Spleen (tissue), 13 donors: ENCODE results near the gene LIG4. TPM values are rescaled to one million over a fixed set of nuclear protein-coding genes. Genes with fewer than 3 reads are reported as not detected.

Experiments used
- DNase-seq: peaks from one replicate; pipeline ENCODE4 v3.0.0-alpha.2; 2020
- H3K27ac ChIP-seq, 8 donors: fragments of 200-600 bp; sonication (generic) in 7 of 8; 1 replicate in 4 of 8; 2 replicates in 4 of 8; pipeline versions ENCODE4 v1.5.0 to v1.8.0; 2016 to 2021; ENCODE audit warnings: inconsistent platforms in 4 of 8, mild to moderate bottlenecking in 4 of 8, moderate library complexity in 1 of 8
- H3K27me3 ChIP-seq, 7 donors: fragments of 200-600 bp; sonication (generic) in 6 of 7; replicated peaks in 1 of 7; 1 replicate in 4 of 7; 2 replicates in 3 of 7; pipeline versions ENCODE4 v1.5.0 to v1.8.0; 2016 to 2021; ENCODE audit warnings: inconsistent platforms in 3 of 7, mild to moderate bottlenecking in 1 of 7
- H3K36me3 ChIP-seq, 6 donors: fragments of 200-600 bp; sonication (generic) in 5 of 6; 1 replicate in 4 of 6; 2 replicates in 2 of 6; pipeline versions ENCODE4 v1.5.0 to v1.8.0; 2016 to 2021; ENCODE audit warnings: inconsistent platforms in 2 of 6
- H3K4me1 ChIP-seq, 6 donors: fragments of 200-600 bp; sonication (generic) in 5 of 6; 1 replicate in 3 of 6; 2 replicates in 3 of 6; pipeline versions ENCODE4 v1.5.0 to v1.8.0; 2016 to 2021; ENCODE audit warnings: inconsistent platforms in 3 of 6
- H3K4me3 ChIP-seq, 8 donors: fragments of 200-600 bp; sonication (generic) in 7 of 8; 1 replicate in 4 of 8; 2 replicates in 4 of 8; pipeline versions ENCODE4 v1.5.0 to v1.8.0; 2016 to 2021; ENCODE audit warnings: inconsistent platforms in 4 of 8, mild to moderate bottlenecking in 4 of 8, moderate library complexity in 2 of 8
- H3K9me3 ChIP-seq, 8 donors: fragments of 200-600 bp; sonication (generic) in 7 of 8; 1 replicate in 4 of 8; 2 replicates in 4 of 8; pipeline versions ENCODE4 v1.5.0 to v1.8.0; 2016 to 2021; ENCODE audit warnings: inconsistent platforms in 4 of 8
- CTCF ChIP-seq, 11 experiments: fragments of 200-600 bp in 7 of 11; fragments of 450-650 bp in 4 of 11; sonication (generic) in 4 of 11; IDR thresholded peaks in 8 of 11; conservative IDR thresholded peaks in 3 of 11; 1 replicate in 7 of 11; 2 replicates in 4 of 11; pipeline versions ENCODE4 v1.4.0 to v1.8.0; 2016 to 2021; ENCODE audit warnings: antibody characterized with exemption in 11 of 11, inconsistent platforms in 4 of 11, mild to moderate bottlenecking in 1 of 11
- POLR2A ChIP-seq, 3 donors: fragments of 450-650 bp; IDR thresholded peaks; one replicate each; pipeline ENCODE4 v1.5.1; 2017; ENCODE audit warnings: antibody characterized with exemption in 3 of 3, mild to moderate bottlenecking in 1 of 3
- POLR2AphosphoS5 ChIP-seq, 3 donors: sonication (generic); formaldehyde crosslinking; IDR thresholded peaks; one replicate each; pipeline ENCODE4 v1.5.1; 2017; ENCODE audit warnings: antibody characterized with exemption in 3 of 3
- WGBS, 5 donors: extraction: QIAGEN DNeasy Blood & Tissue Kit in 3 of 5; methylation state at CpG; one replicate each; pipeline versions ENCODE4 v1.1.5 to v1.1.7; 2013 to 2018; 5-methylcytosine and 5-hydroxymethylcytosine counted together
- intact Hi-C: fragments of 100-400 bp; cut with DNase I; formaldehyde crosslinking; loops from one replicate; pipeline ENCODE4 v1.15.0; 2023; ENCODE audit warnings: low total_unique reads
- long read RNA-seq, 2 donors: transcript quantifications; one replicate each; lab custom pipeline, GENCODE V29; 2026
- polyA plus RNA-seq, 3 donors: library from polyadenylated mRNA; stranded (reverse); fragments of 200-250 nt; gene quantifications; one replicate each; pipeline ENCODE4 v1.2.1, GENCODE V29; 2013
- total RNA-seq, 7 donors: library from RNA; depleted of rRNA in 3 of 7; stranded (reverse); fragments of >200 nt in 3 of 7; fragmentation: NEBNext Ultra II Directional in 4 of 7; extraction: Animal tissue kit (Norgen Biotek cat#: 25700) in 4 of 7; gene quantifications; one replicate each; pipeline versions ENCODE4 v1.1.0 to v1.2.1, GENCODE V29; 2016 to 2021
- donor health status: healthy with polysubstance abuse.
- donor health status: DM: no; HTN: no; CAD: no; lungs with moderate emphysema.
- donor health status: DM: no; HTN: no; CAD: no.
- donor health status: Bipolar disorder and iron deficiency.
- donor health status: healthy.
- donor health status: DM: no; HTN: no; CAD: no.
- donor health status: DM: yes; HTN: yes; CAD: no.

The LIG4 gene
- total RNA-seq (10 to 100 TPM; 10.1 to 16.0 (median 14.8) TPM), polyA plus RNA-seq (10 to 100 TPM in 1 of 3 donors, 1 to 10 TPM in 2; 9.7 to 10.0 (median 9.9) TPM)
- long read RNA-seq, donor 1, full-length matches to known transcripts, result 1 of 1 reads
- long read RNA-seq, donor 1, partial matches to known transcripts, result 0 of 1 reads
- long read RNA-seq, donor 1, other reads (novel, unspliced or antisense), result 0 of 1 reads
- long read RNA-seq, donor 2, full-length matches to known transcripts, result 3 of 3 reads
- long read RNA-seq, donor 2, partial matches to known transcripts, result 0 of 3 reads
- long read RNA-seq, donor 2, other reads (novel, unspliced or antisense), result 0 of 3 reads

- intact Hi-C loops, result no loop called here
- no peaks in the 10 kb centered on the region for H3K27me3 ChIP-seq
- H3K4me3 ChIP-seq, result peak within 1 kb of the TSS; percentile 30 to 64 (median 42)
- peak within 1 kb of the TSS; percentile 30 to 82 (median 73) for H3K27ac ChIP-seq
- peak; percentile 99 for DNase-seq
- 0 to 1% (median 0%) methylated on average over 8 to 25 of the region's 26 CpGs for WGBS, 5 donors
- peaks cover 0 to 24% (median 7%) of the 10 kb centered on the region in 6 donors for H3K36me3 ChIP-seq
- peaks cover 34 to 73% (median 57%) of the 10 kb centered on the region in 6 donors for H3K4me1 ChIP-seq
- TF ChIP-seq POLR2AphosphoS5 (IDR thresholded peaks at IDR 0.05) (peak; percentile 76 to 92 (median 87)), CTCF (IDR thresholded peaks at IDR 0.05 in 8 of 11, conservative IDR thresholded peaks at IDR 0.05 in 3 of 11) (no peak), POLR2A (IDR thresholded peaks at IDR 0.05) (no peak)
- peaks cover 0 to 12% (median 0%) of the 10 kb centered on the region in 8 donors for H3K9me3 ChIP-seq
Observed at GRCh38 chr13:108215436-108215835, at the start of gene LIG4. LIG4 (minus strand) TSS chr13:108215536; CDS start chr13:108211268, 4,268 bp downstream.

GRCh38 chr13:108263621-108264355 is 48.5 kb upstream of the LIG4 start:
- Histone ChIP-seq H3K9me3 (no peaks in the 10 kb centered on the region), H3K36me3 (no peaks in the 10 kb centered on the region), H3K27me3 (no peaks in the 10 kb centered on the region), H3K4me3 (no peak overlapping the region), H3K4me1 (peaks cover 3 to 32% (median 22%) of the 10 kb centered on the region in 6 donors), H3K27ac (no peak overlapping the region)
- TF ChIP-seq CTCF (IDR thresholded peaks at IDR 0.05 in 8 of 11, conservative IDR thresholded peaks at IDR 0.05 in 3 of 11), result no peak
- no peak for TF ChIP-seq POLR2AphosphoS5 (IDR thresholded peaks at IDR 0.05)
- TF ChIP-seq POLR2A (IDR thresholded peaks at IDR 0.05), result no peak
- DNase-seq, result no peak
- intact Hi-C loops, result no loop called here
- 78 to 88% (median 84%) methylated on average over 9 of the region's 9 CpGs for WGBS, 5 donors

GRCh38 chr13:108257248-108257647 is 41.9 kb upstream of the LIG4 start:
- WGBS, 5 donors, result 82 to 90% (median 85%) methylated on average over 2 of the region's 2 CpGs
- TF ChIP-seq POLR2AphosphoS5 (IDR thresholded peaks at IDR 0.05) (no peak), CTCF (IDR thresholded peaks at IDR 0.05 in 8 of 11, conservative IDR thresholded peaks at IDR 0.05 in 3 of 11) (no peak), POLR2A (IDR thresholded peaks at IDR 0.05) (no peak)
- no peaks in the 10 kb centered on the region for H3K36me3 ChIP-seq
- intact Hi-C loops, result no loop called here
- H3K9me3 ChIP-seq, result peaks cover 0 to 8% (median 0%) of the 10 kb centered on the region in 8 donors
- no peaks in the 10 kb centered on the region for H3K4me1 ChIP-seq
- no peak for DNase-seq
- H3K4me3 ChIP-seq, result no peak overlapping the region
- H3K27ac ChIP-seq, result no peak overlapping the region
- H3K27me3 ChIP-seq, result no peaks in the 10 kb centered on the region

- H3K27me3 ChIP-seq, result no peaks in the 10 kb centered on the region
- no peak overlapping the region for H3K4me3 ChIP-seq
- 64 to 73% (median 66%) methylated on average over 4 of the region's 4 CpGs for WGBS, 5 donors
- intact Hi-C loops, result no loop called here
- H3K36me3 ChIP-seq, result no peaks in the 10 kb centered on the region
- TF ChIP-seq CTCF (IDR thresholded peaks at IDR 0.05 in 8 of 11, conservative IDR thresholded peaks at IDR 0.05 in 3 of 11), result no peak
- no peak for TF ChIP-seq POLR2AphosphoS5 (IDR thresholded peaks at IDR 0.05)
- no peak for TF ChIP-seq POLR2A (IDR thresholded peaks at IDR 0.05)
- peaks cover 0 to 50% (median 34%) of the 10 kb centered on the region in 8 donors for H3K9me3 ChIP-seq
- no peaks in the 10 kb centered on the region for H3K4me1 ChIP-seq
- no peak for DNase-seq
- no peak overlapping the region for H3K27ac ChIP-seq
Observed at GRCh38 chr13:108249150-108249549, 33.8 kb upstream of the LIG4 start.
